ENCODE measurements around the gene PNLIPRP2.

The PNLIPRP2 gene

GRCh38 chr10:116620423-116621400 is at the start of gene PNLIPRP2:
TSS of gene PNLIPRP2 (plus strand) at chr10:116620953.
- no peak for DNase-seq (ENCODE audit: low read depth in 2 of 2)

- DNase-seq (ENCODE audit: low read depth in 2 of 2) = no peak
Observed at GRCh38 chr10:116574797-116575196, 46.0 kb upstream of the PNLIPRP2 start.

DNA sequence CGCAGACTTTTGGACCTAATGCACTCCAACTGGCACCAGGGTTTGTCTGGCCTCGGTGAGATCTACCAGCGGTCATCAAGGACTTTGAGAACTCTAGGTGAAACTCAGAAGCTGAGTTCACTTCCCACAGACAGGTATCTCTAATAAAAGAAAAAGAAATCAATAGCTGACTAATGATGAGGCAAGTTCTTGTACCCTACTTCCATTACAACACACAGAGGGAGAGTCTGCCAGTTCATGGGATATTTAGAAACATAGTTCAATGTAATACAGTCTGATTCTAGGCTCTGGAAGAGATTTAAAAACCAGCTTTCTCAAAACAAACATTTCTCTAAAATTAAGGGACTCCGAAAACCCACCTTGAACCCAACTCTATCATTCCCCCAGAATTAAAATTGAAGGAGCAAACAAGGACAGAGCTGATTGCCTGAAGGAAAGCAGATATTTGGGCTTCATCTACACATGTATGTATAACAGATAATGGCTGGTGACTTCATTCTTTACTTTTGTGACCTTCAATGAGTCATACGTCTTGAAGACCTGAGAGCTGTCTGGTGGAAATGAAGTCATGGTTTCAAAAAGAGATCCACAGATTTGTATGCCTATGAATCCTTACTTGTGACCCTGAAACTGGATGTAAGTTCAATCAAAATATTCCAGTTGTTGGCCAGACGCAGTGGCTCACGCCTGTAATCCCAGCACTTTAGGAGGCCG is 32.7 kb upstream of the PNLIPRP2 start:
- no peak for DNase-seq (ENCODE audit: low read depth in 2 of 2)

DNA sequence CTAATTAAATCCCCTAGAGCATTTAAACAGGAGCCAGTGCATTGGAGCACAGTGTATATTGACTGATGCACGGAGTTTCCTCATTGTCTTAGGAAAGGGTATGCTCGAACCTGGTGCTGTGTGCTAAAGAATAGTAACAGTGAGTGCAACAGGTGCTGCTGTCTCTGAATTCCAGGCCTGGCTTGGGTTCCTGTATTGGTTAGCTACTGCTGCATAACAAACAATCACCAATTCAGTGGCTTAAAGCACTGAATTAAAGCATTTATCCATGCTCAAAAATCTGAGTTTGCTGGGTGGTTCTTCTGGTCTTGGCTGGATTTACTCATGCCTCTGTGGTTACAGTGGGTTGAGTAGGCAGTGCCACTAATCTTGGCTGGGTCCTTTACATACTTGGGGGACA is 31.8 kb upstream of the PNLIPRP2 start:
- no peak for DNase-seq (ENCODE audit: low read depth in 2 of 2)

GRCh38 chr10:116589926-116590325 is 30.8 kb upstream of the PNLIPRP2 start:
- DNase-seq (ENCODE audit: low read depth in 2 of 2) = no peak

DNA sequence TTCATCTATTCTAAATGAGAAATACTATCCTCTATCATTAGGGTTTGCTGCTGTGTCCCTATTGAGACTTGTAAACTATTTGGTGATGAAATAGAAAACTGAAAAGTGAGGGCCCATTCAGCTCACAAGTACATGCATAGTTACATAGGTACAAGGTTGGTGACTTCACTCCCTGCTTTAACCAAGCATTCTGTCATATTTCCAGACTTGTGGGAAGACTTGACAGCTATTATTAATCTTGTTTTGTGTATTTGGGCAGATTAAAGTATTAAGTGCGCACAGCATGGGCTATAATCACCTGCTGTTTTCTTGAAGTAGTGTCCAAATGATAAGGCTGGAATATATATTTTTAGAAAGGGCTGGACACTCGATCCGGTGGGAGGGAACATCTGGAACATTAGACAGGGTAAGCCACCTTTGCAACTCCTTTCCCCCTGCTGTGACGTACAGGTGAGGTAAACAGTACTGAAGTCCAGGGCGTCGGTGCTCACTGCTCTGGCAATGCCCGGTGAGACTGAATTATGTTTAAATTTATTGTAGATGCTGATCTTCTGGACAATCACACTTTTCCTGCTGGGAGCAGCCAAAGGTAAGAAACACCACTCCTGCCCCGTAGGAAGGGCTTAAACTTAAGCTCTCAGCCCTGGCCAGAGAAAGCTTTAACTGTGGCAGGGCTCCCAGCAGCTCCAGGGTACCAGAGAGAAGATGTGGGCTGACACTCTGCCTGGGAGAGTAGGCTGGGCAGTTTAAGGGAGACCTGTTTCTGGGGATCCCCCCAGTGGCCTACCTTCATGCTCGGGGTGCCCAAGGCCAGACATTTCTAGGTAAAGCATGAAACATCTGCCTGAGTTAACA is 29.9 kb upstream of the PNLIPRP2 start, which contains the start of gene PNLIPRP1:
Gene PNLIPRP1, plus strand, starts transcription at position 370 of the 855 bp plus-strand sequence. Its CDS starts 171 bp downstream, at position 541.
- no peak for DNase-seq (ENCODE audit: low read depth in 2 of 2)

DNA sequence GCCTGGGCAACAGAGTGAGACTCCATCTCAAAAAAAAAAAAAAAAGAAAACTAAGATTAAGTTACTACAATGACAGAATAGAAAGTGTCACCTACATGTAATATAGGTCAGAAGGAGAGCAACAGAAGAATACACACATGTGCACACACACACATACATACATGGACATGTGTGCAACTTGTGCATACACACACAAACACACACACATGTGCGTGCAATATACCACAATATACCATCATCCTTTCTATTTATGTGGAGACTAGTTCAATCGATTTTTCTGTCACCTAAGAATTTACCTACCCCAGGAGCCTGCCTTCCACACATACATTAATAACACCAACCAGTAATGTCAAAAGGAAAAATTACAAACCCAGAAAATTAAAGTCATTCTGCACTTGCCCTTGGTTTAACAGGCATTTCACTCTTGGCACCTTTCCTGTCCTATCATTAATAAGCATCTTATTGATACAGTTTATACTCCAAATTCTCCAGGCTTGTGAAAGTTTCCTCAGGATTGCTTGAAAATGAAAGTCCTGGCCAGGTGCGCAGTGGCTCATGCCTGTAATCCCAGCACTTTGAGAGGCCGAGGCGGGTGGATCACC is 27.5 kb upstream of the PNLIPRP2 start:
- DNase-seq (ENCODE audit: low read depth in 2 of 2) = no peak

DNA sequence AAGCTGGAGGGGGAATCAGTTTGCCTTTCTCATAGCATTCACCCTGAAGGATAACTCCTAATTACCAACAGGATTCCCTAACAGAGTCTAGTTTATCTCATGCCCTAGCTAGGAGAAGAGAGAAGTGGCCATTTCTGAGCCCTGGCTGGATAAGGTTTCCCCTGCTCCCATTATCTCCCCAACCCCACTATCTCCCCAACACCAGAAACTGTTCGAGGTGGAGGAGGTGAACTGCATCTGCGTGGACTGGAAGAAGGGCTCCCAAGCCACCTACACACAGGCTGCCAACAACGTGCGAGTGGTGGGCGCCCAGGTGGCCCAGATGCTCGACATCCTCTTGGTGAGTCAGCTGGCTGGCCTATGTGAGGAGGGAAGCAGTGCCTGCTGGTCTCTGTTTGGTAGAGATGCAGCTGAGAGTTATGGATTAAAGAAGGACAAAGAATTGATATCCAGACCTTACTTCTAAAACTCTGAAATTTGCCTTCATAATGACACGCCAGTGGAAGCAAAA is 26.2 kb upstream of the PNLIPRP2 start:
- DNase-seq (ENCODE audit: low read depth in 2 of 2) = no peak

DNA sequence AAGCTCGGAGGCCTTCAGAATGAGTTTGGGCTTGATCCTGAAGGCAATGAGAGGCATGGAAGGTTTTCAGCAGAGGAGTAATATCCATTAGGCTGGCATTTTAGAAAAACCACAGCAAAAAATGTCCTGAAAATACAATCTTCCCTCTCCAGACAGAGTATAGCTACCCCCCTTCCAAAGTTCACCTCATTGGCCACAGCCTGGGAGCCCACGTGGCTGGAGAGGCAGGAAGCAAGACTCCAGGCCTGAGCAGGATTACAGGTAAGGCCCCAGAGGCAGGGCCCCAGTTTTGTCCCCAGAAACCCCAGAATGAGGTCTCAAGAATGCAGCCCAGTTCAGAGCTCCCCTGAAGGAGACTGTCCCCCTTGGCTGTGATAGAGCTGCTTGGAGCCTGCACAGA is 24.7 kb upstream of the PNLIPRP2 start:
- no peak for DNase-seq (ENCODE audit: low read depth in 2 of 2)

GRCh38 chr10:116597543-116597942 is 23.2 kb upstream of the PNLIPRP2 start:
- DNase-seq (ENCODE audit: low read depth in 2 of 2) = no peak

DNA sequence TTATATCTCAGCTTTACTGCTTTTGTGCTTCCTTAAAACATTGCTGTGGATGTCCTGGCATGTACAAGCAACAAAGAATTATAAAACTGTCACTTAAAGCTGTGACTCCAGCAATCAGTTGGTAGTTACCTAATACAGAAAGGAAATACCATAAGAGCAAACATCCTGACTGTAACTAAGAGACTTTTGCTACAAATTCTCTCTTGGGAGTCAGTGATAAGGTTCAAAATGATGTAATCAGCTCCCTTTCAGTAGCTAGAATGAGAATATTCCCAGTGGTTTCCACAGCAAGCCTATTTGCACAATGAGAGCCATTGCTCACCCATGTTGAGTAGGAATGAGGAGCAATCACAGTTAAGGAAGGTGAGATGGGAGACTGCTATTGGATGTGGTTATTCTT is 22.4 kb upstream of the PNLIPRP2 start:
- DNase-seq (ENCODE audit: low read depth in 2 of 2) = no peak

DNA sequence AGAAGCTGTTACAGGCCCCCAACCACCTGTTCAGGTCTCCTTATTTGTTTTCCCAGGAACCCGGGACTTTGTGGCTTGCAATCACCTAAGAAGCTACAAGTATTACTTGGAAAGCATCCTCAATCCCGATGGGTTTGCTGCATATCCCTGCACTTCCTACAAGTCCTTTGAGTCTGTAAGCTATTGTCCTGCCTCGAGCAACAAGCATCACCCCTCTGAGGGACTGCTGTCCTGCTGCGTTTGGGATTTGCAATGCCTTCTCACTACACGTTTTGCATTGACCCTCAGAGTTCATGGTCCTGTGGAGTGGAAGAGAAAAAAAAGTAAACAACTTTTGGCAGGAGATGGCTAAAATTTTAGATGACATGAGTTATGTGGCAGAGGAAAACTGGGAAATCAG is 20.8 kb upstream of the PNLIPRP2 start:
- DNase-seq (ENCODE audit: low read depth in 2 of 2) = no peak

GRCh38 chr10:116602648-116603400 is 17.9 kb upstream of the PNLIPRP2 start:
- DNase-seq (ENCODE audit: low read depth in 2 of 2) = no peak

GRCh38 chr10:116606061-116606483 is 14.7 kb upstream of the PNLIPRP2 start:
- DNase-seq (ENCODE audit: low read depth in 2 of 2) = no peak

GRCh38 chr10:116607336-116607735 is 13.4 kb upstream of the PNLIPRP2 start:
- no peak for DNase-seq (ENCODE audit: low read depth in 2 of 2)

GRCh38 chr10:116608686-116609594 is 11.8 kb upstream of the PNLIPRP2 start:
- DNase-seq (ENCODE audit: low read depth in 2 of 2) = no peak

GRCh38 chr10:116610443-116611152 is 10.2 kb upstream of the PNLIPRP2 start:
- DNase-seq (ENCODE audit: low read depth in 2 of 2) = no peak

GRCh38 chr10:116611153-116611545 is 9.6 kb upstream of the PNLIPRP2 start:
- DNase-seq (ENCODE audit: low read depth in 2 of 2) = no peak
